ENCODE data around the gene CSF3. TPM values are rescaled to one million over a fixed set of nuclear protein-coding genes. Genes with fewer than 3 reads are reported as not detected.
"Not testable (repeated sequence)": the region's sequence is repeated elsewhere in the genome, so short reads cannot be mapped to it uniquely, and the experiment has no call there.

CSF3 gene
- total RNA-seq, 1 donor from 2014 or later = not detected

DNA sequence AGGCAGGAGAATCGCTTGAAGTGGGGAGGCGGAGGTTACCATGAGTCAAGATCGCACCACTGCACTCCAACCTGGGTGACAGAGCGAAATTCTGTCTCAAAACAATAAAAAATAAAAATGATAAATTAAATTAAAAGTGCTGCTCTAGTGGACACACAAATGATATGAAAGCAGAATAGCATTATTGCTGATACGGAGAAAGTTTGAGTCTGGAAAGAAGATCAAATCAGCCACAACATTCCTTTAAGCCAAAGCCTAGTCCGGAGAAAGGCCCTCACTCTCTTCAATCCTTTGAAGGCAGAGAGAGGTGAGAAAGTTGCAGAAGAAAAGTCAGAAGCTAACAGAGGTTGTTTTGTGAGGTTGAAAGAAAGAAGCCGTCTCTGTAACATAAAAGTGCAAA, 15.1 kb upstream of the CSF3 start:
- H2AFZ ChIP-seq (ENCODE audit: low read depth, low read length) = no peak overlapping the region
- no peak overlapping the region for H3K27ac ChIP-seq (ENCODE audit: low read depth, low read length)
- no peak overlapping the region for H3K4me2 ChIP-seq (ENCODE audit: low read length)
- H3K27me3 Mint-ChIP-seq (ENCODE audit: low read depth, unreplicated experiment) = peaks cover under 1% of the 10 kb centered on the region
- no peaks in the 10 kb centered on the region for H3K9me3 ChIP-seq (ENCODE audit: insufficient read depth, low read depth, low read length)
- DNase-seq (ENCODE audit: low read depth) (no peak), FAIRE-seq (no peak)
- no peak overlapping the region for H3K27ac Mint-ChIP-seq (ENCODE audit: unreplicated experiment)
- peaks cover 2% of the 10 kb centered on the region for H3K4me1 Mint-ChIP-seq (ENCODE audit: low read depth, unreplicated experiment)
- H4K20me1 ChIP-seq (ENCODE audit: insufficient read depth, low read length) = peaks cover 8% of the 10 kb centered on the region
- H3K4me3 Mint-ChIP-seq (ENCODE audit: unreplicated experiment) = no peak overlapping the region
- peaks cover 13% of the 10 kb centered on the region for H3K36me3 ChIP-seq (ENCODE audit: insufficient read depth, low read length)
- no peak for TF ChIP-seq EZH2 (IDR thresholded peaks at IDR 0.05; ENCODE audit: insufficient read depth, low read length)
- TF ChIP-seq, protein P1, sequence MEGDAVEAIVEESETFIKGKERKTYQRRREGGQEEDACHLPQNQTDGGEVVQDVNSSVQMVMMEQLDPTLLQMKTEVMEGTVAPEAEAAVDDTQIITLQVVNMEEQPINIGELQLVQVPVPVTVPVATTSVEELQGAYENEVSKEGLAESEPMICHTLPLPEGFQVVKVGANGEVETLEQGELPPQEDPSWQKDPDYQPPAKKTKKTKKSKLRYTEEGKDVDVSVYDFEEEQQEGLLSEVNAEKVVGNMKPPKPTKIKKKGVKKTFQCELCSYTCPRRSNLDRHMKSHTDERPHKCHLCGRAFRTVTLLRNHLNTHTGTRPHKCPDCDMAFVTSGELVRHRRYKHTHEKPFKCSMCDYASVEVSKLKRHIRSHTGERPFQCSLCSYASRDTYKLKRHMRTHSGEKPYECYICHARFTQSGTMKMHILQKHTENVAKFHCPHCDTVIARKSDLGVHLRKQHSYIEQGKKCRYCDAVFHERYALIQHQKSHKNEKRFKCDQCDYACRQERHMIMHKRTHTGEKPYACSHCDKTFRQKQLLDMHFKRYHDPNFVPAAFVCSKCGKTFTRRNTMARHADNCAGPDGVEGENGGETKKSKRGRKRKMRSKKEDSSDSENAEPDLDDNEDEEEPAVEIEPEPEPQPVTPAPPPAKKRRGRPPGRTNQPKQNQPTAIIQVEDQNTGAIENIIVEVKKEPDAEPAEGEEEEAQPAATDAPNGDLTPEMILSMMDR (IDR thresholded peaks at IDR 0.05; ENCODE audit: insufficient read depth, low read depth, low read length) = no peak
- no peaks in the 10 kb centered on the region for H3K27me3 ChIP-seq (ENCODE audit: insufficient read depth, low read length)
- H3K79me2 ChIP-seq (ENCODE audit: insufficient read depth, low read length) = no peaks in the 10 kb centered on the region
- H3K9ac ChIP-seq (ENCODE audit: low read length) = no peak overlapping the region
- peaks cover 2% of the 10 kb centered on the region for H3K9me3 Mint-ChIP-seq (ENCODE audit: unreplicated experiment)
- no peak overlapping the region for H3K4me3 ChIP-seq (ENCODE audit: insufficient read depth, low read depth, low read length)
- peaks cover 12% of the 10 kb centered on the region for H3K36me3 Mint-ChIP-seq (ENCODE audit: low read depth, unreplicated experiment)
- H3K4me1 ChIP-seq (ENCODE audit: insufficient read depth, low read length) = no peaks in the 10 kb centered on the region

DNA sequence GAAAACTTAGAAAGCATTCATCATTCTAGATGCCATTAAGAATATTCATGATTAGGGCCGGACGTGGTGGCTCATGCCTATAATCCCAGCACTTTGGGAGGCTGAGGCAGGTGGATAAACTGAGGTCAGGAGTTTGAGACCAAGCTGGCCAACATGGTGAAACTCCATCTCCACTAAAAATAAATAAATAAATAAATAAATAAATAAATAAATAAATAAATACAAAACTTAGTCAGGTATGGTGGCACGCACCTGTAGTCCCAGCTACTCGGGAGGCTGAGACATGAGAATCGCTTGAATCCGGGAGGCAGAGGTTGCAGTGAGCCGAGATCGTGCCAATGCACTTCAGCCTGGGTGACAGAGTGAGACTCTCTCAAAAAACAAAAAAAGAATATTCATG, 13.9 kb upstream of the CSF3 start:
- not testable (repeated sequence) for H2AFZ ChIP-seq (ENCODE audit: low read depth, low read length); H3K9me3 Mint-ChIP-seq (ENCODE audit: unreplicated experiment); FAIRE-seq; DNase-seq (ENCODE audit: low read depth); H3K4me1 ChIP-seq (ENCODE audit: insufficient read depth, low read length); H3K27me3 ChIP-seq (ENCODE audit: insufficient read depth, low read length); H3K4me2 ChIP-seq (ENCODE audit: low read length); H3K4me1 Mint-ChIP-seq (ENCODE audit: low read depth, unreplicated experiment); H3K36me3 Mint-ChIP-seq (ENCODE audit: low read depth, unreplicated experiment); H4K20me1 ChIP-seq (ENCODE audit: insufficient read depth, low read length); H3K27ac ChIP-seq (ENCODE audit: low read depth, low read length); H3K27ac Mint-ChIP-seq (ENCODE audit: unreplicated experiment); H3K4me3 Mint-ChIP-seq (ENCODE audit: unreplicated experiment); H3K79me2 ChIP-seq (ENCODE audit: insufficient read depth, low read length); H3K9me3 ChIP-seq (ENCODE audit: insufficient read depth, low read depth, low read length); H3K4me3 ChIP-seq (ENCODE audit: insufficient read depth, low read depth, low read length); H3K27me3 Mint-ChIP-seq (ENCODE audit: low read depth, unreplicated experiment); H3K9ac ChIP-seq (ENCODE audit: low read length); H3K36me3 ChIP-seq (ENCODE audit: insufficient read depth, low read length)

DNA sequence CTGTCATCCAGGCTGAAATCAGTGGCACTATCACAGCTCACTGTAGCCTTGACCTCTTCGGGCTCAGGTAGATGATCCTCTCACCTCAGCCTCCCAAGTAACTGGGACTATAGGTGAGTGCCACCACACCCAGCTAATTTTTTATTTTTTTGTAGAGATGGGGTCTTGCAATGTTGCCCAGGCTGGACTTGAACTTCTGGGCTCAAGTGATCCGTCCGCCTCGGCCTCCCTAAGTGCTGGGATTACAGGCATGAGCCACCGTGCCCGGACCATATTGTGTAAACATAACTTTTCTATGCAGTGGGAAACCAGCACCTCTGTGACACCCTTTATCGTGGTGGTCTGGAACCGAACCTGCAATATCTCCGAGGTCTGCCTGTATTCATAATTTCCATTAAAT, 11.2 kb upstream of the CSF3 start:
- Mint-ChIP-seq H3K27me3 (ENCODE audit: low read depth, unreplicated experiment) (peaks cover 8% of the 10 kb centered on the region), H3K4me3 (ENCODE audit: unreplicated experiment) (no peak overlapping the region), H3K36me3 (ENCODE audit: low read depth, unreplicated experiment) (peaks cover 3% of the 10 kb centered on the region), H3K4me1 (ENCODE audit: low read depth, unreplicated experiment) (no peaks in the 10 kb centered on the region), H3K9me3 (ENCODE audit: unreplicated experiment) (peaks cover 5% of the 10 kb centered on the region), H3K27ac (ENCODE audit: unreplicated experiment) (no peak overlapping the region)
- H3K4me3 ChIP-seq (ENCODE audit: insufficient read depth, low read depth, low read length) = no peak overlapping the region
- H3K36me3 ChIP-seq (ENCODE audit: insufficient read depth, low read length) = no peaks in the 10 kb centered on the region
- H3K4me1 ChIP-seq (ENCODE audit: insufficient read depth, low read length) = no peaks in the 10 kb centered on the region
- H3K79me2 ChIP-seq (ENCODE audit: insufficient read depth, low read length) = no peaks in the 10 kb centered on the region
- DNase-seq (ENCODE audit: low read depth) (no peak), FAIRE-seq (no peak)
- TF ChIP-seq, protein P1 (IDR thresholded peaks at IDR 0.05; ENCODE audit: insufficient read depth, low read depth, low read length) = no peak
- no peak for TF ChIP-seq EZH2 (IDR thresholded peaks at IDR 0.05; ENCODE audit: insufficient read depth, low read length)
- no peak overlapping the region for H3K4me2 ChIP-seq (ENCODE audit: low read length)
- H3K27ac ChIP-seq (ENCODE audit: low read depth, low read length) = no peak overlapping the region
- no peaks in the 10 kb centered on the region for H3K9me3 ChIP-seq (ENCODE audit: insufficient read depth, low read depth, low read length)
- no peak overlapping the region for H2AFZ ChIP-seq (ENCODE audit: low read depth, low read length)
- H4K20me1 ChIP-seq (ENCODE audit: insufficient read depth, low read length) = no peaks in the 10 kb centered on the region
- H3K9ac ChIP-seq (ENCODE audit: low read length) = no peak overlapping the region
- no peaks in the 10 kb centered on the region for H3K27me3 ChIP-seq (ENCODE audit: insufficient read depth, low read length)

Measured in astrocyte (in vitro differentiated cells and primary cell).